HFFc6 (cell line): ENCODE results near the gene QSOX1. TPM values are rescaled to one million over a fixed set of nuclear protein-coding genes. Genes with fewer than 3 reads are reported as not detected.

ENCODE experiments used
- DNase-seq: peaks from one replicate; pipeline ENCODE4 v3.0.0-alpha.2; 2018
- H3K27ac Mint-ChIP-seq: 2 replicates; pipeline ENCODE4 v1.8.0; 2020; ENCODE audit warnings: mild to moderate bottlenecking, mixed read lengths
- H3K27me3 Mint-ChIP-seq: 2 replicates; pipeline ENCODE4 v1.8.0; 2021; ENCODE audit warnings: mild to moderate bottlenecking, moderate library complexity, mixed read lengths; ENCODE audit not compliant: insufficient read depth
- H3K36me3 Mint-ChIP-seq: 2 replicates; pipeline ENCODE4 v1.8.0; 2021; ENCODE audit warnings: low read depth, mixed read lengths
- H3K4me1 Mint-ChIP-seq: 2 replicates; pipeline ENCODE4 v1.8.0; 2020; ENCODE audit warnings: low read depth, mixed read lengths
- H3K4me3 Mint-ChIP-seq: 2 replicates; pipeline ENCODE4 v1.8.0; 2020; ENCODE audit warnings: mild to moderate bottlenecking, moderate library complexity, mixed read lengths
- H3K9me3 Mint-ChIP-seq: 2 replicates; pipeline ENCODE4 v1.8.0; 2020; ENCODE audit warnings: mild to moderate bottlenecking, mixed read lengths
- CTCF ChIP-seq: fragments of 200-600 bp; sonication (generic); IDR thresholded peaks from 2 replicates; pipeline ENCODE4 v1.5.0; 2021; ENCODE audit warnings: antibody characterized with exemption, mild to moderate bottlenecking
- total RNA-seq, 6 experiments: library from RNA; stranded (reverse); fragmentation: NEBNext Ultra II Directional; extraction: Animal tissue kit (Norgen Biotek cat#: 25700); gene quantifications; 2 replicates in 1 of 6; 3 replicates in 5 of 6; pipeline ENCODE4 v1.2.3, GENCODE V29; 2021

Gene QSOX1
- total RNA-seq, 6 experiments from 2014 or later: 321 to 467 (median 352) TPM

DNA sequence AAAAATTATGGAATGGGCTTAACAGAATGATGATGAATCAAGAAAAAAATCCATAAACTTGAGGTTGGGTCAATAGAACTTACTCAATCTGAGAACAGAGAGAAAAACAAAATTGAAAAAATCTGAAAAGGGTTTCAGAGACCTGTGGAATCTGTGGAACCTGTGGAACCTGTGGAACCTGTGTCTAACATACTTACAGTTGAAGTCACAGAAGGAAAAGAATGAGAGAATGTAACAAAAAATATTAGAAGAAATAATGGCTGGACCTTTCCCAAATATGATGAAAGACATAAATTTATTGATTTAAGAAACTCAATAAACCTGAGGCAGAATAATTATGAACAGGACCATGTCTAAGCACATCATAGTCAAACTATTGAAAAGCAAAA lies 17.7 kb upstream of the QSOX1 start:
- DNase-seq: no peak
- Mint-ChIP-seq H3K27me3 (no peaks in the 10 kb centered on the region), H3K4me3 (no peak overlapping the region), H3K36me3 (0 out of 2 replicates have a peak, but pooled peaks cover 5% of the 10 kb centered on the region), H3K4me1 (peaks cover 27% of the 10 kb centered on the region), H3K27ac (peak overlapping the region; percentile 67; the same call in 1 of the 2 replicates), H3K9me3 (peaks cover 5% of the 10 kb centered on the region; the same call in 1 of the 2 replicates)
- no peak for TF ChIP-seq CTCF

- no peak for DNase-seq
- peaks cover 20% of the 10 kb centered on the region for H3K4me1 Mint-ChIP-seq
- no peak for TF ChIP-seq CTCF
- no peak overlapping the region for H3K27ac Mint-ChIP-seq
- no peak overlapping the region for H3K4me3 Mint-ChIP-seq
- H3K27me3 Mint-ChIP-seq: 0 out of 2 replicates have a peak, but pooled peaks cover 4% of the 10 kb centered on the region
- H3K36me3 Mint-ChIP-seq: 0 out of 2 replicates have a peak, but pooled peaks cover 5% of the 10 kb centered on the region
- H3K9me3 Mint-ChIP-seq: peaks cover 5% of the 10 kb centered on the region; the same call in 1 of the 2 replicates
Observed at GRCh38 chr1:180137776-180138175, 16.9 kb upstream of the QSOX1 start.

DNA sequence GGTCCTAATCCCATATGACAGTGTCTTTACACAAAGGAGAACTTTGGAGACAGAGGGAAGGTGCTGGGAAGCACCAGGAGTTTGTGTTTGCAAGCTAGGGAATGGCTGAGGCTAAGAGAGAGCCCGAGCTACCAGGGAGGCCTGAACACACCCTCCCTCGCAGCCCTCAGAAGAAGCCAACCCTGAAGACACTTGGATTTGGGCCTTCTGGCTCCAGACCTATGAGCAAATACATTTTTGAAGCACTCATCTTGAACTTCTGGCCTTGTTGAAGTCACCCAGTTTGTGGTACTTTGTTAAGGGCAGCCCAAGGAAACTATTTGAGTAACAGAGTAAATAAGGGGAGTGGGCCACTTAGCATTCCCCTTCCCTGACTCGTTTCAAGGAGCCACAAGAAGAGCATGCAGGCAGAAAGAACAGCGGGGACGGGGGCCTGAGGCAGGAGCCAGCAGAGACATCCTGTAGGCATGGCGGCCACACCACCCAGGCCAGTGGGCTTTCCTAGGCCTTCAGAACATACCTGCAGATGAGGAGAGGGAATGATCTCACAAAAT lies 13.2 kb upstream of the QSOX1 start:
- Mint-ChIP-seq H3K27ac (no peak overlapping the region), H3K27me3 (0 out of 2 replicates have a peak, but pooled peaks cover 4% of the 10 kb centered on the region), H3K4me1 (peaks cover 19% of the 10 kb centered on the region), H3K4me3 (no peak overlapping the region), H3K36me3 (0 out of 2 replicates have a peak, but pooled peaks cover 5% of the 10 kb centered on the region), H3K9me3 (peaks cover 5% of the 10 kb centered on the region; the same call in 1 of the 2 replicates)
- DNase-seq: no peak
- TF ChIP-seq CTCF: no peak

DNA sequence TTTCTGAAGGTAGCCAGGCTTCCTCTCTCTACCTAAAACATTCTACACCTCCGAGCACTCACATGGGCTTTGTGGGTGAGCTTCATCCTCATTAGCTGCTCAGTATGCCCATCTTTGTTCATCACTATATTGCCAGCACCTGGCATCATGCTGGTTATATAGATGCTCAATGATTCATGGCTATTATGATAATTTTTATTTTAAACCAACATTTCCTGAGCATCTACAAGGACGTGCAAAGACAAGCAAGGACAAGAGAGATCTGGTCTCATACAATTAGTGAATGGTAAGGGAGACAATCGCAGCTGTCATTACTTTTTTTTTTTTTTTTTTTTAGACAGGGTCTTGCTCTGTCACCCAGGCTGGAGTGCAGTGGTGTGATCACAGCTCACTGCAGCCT lies 11.3 kb upstream of the QSOX1 start:
- no peaks in the 10 kb centered on the region for H3K36me3 Mint-ChIP-seq
- 0 out of 2 replicates have a peak, but pooled peaks cover 4% of the 10 kb centered on the region for H3K27me3 Mint-ChIP-seq
- no peak overlapping the region for H3K4me3 Mint-ChIP-seq
- no peak overlapping the region for H3K27ac Mint-ChIP-seq
- peaks cover 10% of the 10 kb centered on the region for H3K4me1 Mint-ChIP-seq
- no peak for TF ChIP-seq CTCF
- H3K9me3 Mint-ChIP-seq: no peaks in the 10 kb centered on the region
- DNase-seq: no peak

GRCh38 chr1:180144659-180145357 lies 9.9 kb upstream of the QSOX1 start:
- 0 out of 2 replicates have a peak, but pooled peaks cover 4% of the 10 kb centered on the region for H3K27me3 Mint-ChIP-seq
- TF ChIP-seq CTCF: no peak
- peaks cover 11% of the 10 kb centered on the region for H3K4me1 Mint-ChIP-seq
- H3K36me3 Mint-ChIP-seq: no peaks in the 10 kb centered on the region
- DNase-seq: no peak
- H3K4me3 Mint-ChIP-seq: no peak overlapping the region
- no peaks in the 10 kb centered on the region for H3K9me3 Mint-ChIP-seq
- H3K27ac Mint-ChIP-seq: no peak overlapping the region
